ENCODE data around the gene ASF1B.
"Not testable (repeated sequence)": the region's sequence is repeated elsewhere in the genome, so short reads cannot be mapped to it uniquely, and the experiment has no call there.

The ASF1B gene

DNA sequence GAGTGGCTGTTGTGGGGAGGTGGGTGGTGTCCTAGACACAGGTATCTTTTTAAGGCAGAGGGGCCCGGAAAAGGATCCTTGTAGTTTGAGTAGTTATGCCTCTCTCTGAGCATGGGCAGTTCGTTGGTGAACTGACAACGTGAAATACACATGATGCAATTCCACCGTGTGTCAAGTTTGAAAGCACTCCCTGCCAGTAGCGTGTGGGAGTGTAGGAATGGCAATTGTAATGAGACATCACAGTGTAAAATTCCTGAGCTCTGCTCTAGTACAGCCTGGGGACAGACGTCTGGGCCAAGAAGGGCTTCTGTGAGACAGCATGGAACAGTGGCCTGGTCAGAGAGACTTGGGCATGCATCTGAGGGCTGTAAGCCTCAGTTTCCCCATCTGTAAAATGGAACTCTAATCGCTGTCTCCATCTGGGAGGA, 10.4 kb upstream of the ASF1B start:
- Histone ChIP-seq H3K4me3 (ENCODE audit: low read length) (no peak overlapping the region), H3K9me3 (replicated peaks; ENCODE audit: low read length) (no peaks in the 10 kb centered on the region), H3K27me3 (ENCODE audit: control insufficient read depth, insufficient read depth, low read length) (no peaks in the 10 kb centered on the region), H3K36me3 (ENCODE audit: insufficient read depth, low read length) (no peaks in the 10 kb centered on the region), H3K9ac (ENCODE audit: low read depth, low read length) (no peak overlapping the region), H3K4me1 (ENCODE audit: control insufficient read depth, insufficient read depth, low read length) (peaks cover 19% of the 10 kb centered on the region), H3K4me2 (ENCODE audit: low read length) (no peak overlapping the region)

DNA sequence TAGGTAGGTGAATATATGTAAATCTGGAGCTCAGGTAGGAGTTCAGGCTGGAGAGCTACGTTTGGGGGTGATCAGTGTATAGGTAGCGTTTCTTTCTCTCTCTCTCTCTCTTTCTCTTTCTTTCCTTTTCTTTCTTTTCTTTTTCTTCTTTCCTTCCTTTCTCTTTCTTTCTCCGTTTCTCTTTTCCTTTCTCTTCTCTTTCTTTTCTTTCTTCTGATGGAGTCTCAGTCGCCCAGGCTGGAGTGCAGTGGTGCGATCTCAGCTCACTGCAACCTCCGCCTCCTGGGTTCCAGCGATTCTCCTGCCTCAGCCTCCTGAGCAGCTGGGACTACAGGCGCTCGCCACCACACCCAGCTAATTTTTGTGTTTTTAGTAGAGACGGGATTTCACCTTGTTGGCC, 9.8 kb upstream of the ASF1B start:
- H3K36me3 ChIP-seq (ENCODE audit: insufficient read depth, low read length); H3K4me2 ChIP-seq (ENCODE audit: low read length); H3K4me3 ChIP-seq (ENCODE audit: low read length); H3K27me3 ChIP-seq (ENCODE audit: control insufficient read depth, insufficient read depth, low read length); H3K9ac ChIP-seq (ENCODE audit: low read depth, low read length); H3K9me3 ChIP-seq (replicated peaks; ENCODE audit: low read length): not testable (repeated sequence)
- H3K4me1 ChIP-seq (ENCODE audit: control insufficient read depth, insufficient read depth, low read length): peaks cover 19% of the 10 kb centered on the region

- H3K4me2 ChIP-seq (ENCODE audit: low read length): no peak overlapping the region
- no peak overlapping the region for H3K9ac ChIP-seq (ENCODE audit: low read depth, low read length)
- H3K36me3 ChIP-seq (ENCODE audit: insufficient read depth, low read length): no peaks in the 10 kb centered on the region
- H3K4me3 ChIP-seq (ENCODE audit: low read length): no peak overlapping the region
- H3K9me3 ChIP-seq (replicated peaks; ENCODE audit: low read length): no peaks in the 10 kb centered on the region
- peaks cover 19% of the 10 kb centered on the region for H3K4me1 ChIP-seq (ENCODE audit: control insufficient read depth, insufficient read depth, low read length)
- no peaks in the 10 kb centered on the region for H3K27me3 ChIP-seq (ENCODE audit: control insufficient read depth, insufficient read depth, low read length)
These were observed 9.0 kb upstream of the ASF1B start for GRCh38 chr19:14145381-14145780.

- no peaks in the 10 kb centered on the region for H3K27me3 ChIP-seq (ENCODE audit: control insufficient read depth, insufficient read depth, low read length)
- no peaks in the 10 kb centered on the region for H3K36me3 ChIP-seq (ENCODE audit: insufficient read depth, low read length)
- H3K9ac ChIP-seq (ENCODE audit: low read depth, low read length): no peak overlapping the region
- H3K4me1 ChIP-seq (ENCODE audit: control insufficient read depth, insufficient read depth, low read length): peaks cover 24% of the 10 kb centered on the region
- no peaks in the 10 kb centered on the region for H3K9me3 ChIP-seq (replicated peaks; ENCODE audit: low read length)
- no peak overlapping the region for H3K4me3 ChIP-seq (ENCODE audit: low read length)
- H3K4me2 ChIP-seq (ENCODE audit: low read length): no peak overlapping the region
These were observed 6.1 kb upstream of the ASF1B start for GRCh38 chr19:14142262-14143190.

GRCh38 chr19:14141041-14141440, 4.7 kb upstream of the ASF1B start:
- Histone ChIP-seq H3K9ac (ENCODE audit: low read depth, low read length) (no peak overlapping the region), H3K9me3 (replicated peaks; ENCODE audit: low read length) (no peaks in the 10 kb centered on the region), H3K36me3 (ENCODE audit: insufficient read depth, low read length) (no peaks in the 10 kb centered on the region), H3K4me3 (ENCODE audit: low read length) (no peak overlapping the region), H3K4me2 (ENCODE audit: low read length) (no peak overlapping the region), H3K27me3 (ENCODE audit: control insufficient read depth, insufficient read depth, low read length) (no peaks in the 10 kb centered on the region), H3K4me1 (ENCODE audit: control insufficient read depth, insufficient read depth, low read length) (peaks cover 15% of the 10 kb centered on the region)

GRCh38 chr19:14139944-14140343, 3.6 kb upstream of the ASF1B start:
- H3K4me1 ChIP-seq (ENCODE audit: control insufficient read depth, insufficient read depth, low read length): peaks cover 21% of the 10 kb centered on the region
- H3K4me3 ChIP-seq (ENCODE audit: low read length): no peak overlapping the region
- no peaks in the 10 kb centered on the region for H3K27me3 ChIP-seq (ENCODE audit: control insufficient read depth, insufficient read depth, low read length)
- H3K9ac ChIP-seq (ENCODE audit: low read depth, low read length): no peak overlapping the region
- H3K36me3 ChIP-seq (ENCODE audit: insufficient read depth, low read length): no peaks in the 10 kb centered on the region
- no peaks in the 10 kb centered on the region for H3K9me3 ChIP-seq (replicated peaks; ENCODE audit: low read length)
- H3K4me2 ChIP-seq (ENCODE audit: low read length): no peak overlapping the region

DNA sequence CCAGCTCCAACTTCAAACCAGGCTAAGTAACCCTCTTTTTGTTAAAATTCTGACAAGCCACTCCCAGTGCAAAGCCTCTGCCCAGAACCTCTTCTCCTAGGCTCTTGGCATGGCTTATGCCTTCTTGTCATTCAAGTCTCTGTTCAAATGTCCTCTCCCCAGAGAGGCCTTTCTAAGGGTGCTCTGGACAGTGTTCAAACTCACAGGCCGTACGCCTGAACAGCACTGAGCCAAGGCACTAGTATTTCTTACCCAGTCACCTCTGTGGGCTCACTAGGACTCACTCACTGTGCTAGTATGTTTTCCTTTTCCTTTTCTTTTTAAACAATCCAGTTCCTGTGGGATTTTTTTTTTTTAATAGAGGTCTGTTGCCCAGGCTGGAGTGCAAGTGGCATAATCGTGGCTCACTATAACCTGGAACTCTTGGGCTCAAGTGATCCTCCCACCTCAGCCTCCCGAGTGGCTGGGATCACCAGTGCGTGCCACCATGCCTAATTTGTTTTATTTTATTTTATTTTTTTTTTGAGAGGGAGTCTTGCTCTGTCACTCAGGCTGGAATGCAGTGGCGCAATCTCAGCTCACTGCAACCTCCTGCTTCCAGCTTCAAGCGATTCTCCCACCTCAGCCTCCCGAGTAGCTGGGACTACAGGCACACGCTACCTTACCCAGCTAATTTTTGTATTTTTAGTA, 2.3 kb upstream of the ASF1B start:
- Histone ChIP-seq H3K4me3 (ENCODE audit: low read length) (no peak overlapping the region), H3K27me3 (ENCODE audit: control insufficient read depth, insufficient read depth, low read length) (no peaks in the 10 kb centered on the region), H3K9me3 (replicated peaks; ENCODE audit: low read length) (no peaks in the 10 kb centered on the region), H3K36me3 (ENCODE audit: insufficient read depth, low read length) (no peaks in the 10 kb centered on the region), H3K9ac (ENCODE audit: low read depth, low read length) (no peak overlapping the region), H3K4me1 (ENCODE audit: control insufficient read depth, insufficient read depth, low read length) (peaks cover 21% of the 10 kb centered on the region), H3K4me2 (ENCODE audit: low read length) (peak overlapping the region; percentile 34)

- peak overlapping the region; percentile 88 for H3K4me3 ChIP-seq (ENCODE audit: low read length)
- H3K4me2 ChIP-seq (ENCODE audit: low read length): peak overlapping the region; percentile 87
- H3K36me3 ChIP-seq (ENCODE audit: insufficient read depth, low read length): no peaks in the 10 kb centered on the region
- peaks cover 21% of the 10 kb centered on the region for H3K4me1 ChIP-seq (ENCODE audit: control insufficient read depth, insufficient read depth, low read length)
- H3K9me3 ChIP-seq (replicated peaks; ENCODE audit: low read length): no peaks in the 10 kb centered on the region
- peak overlapping the region; percentile 72 for H3K9ac ChIP-seq (ENCODE audit: low read depth, low read length)
- H3K27me3 ChIP-seq (ENCODE audit: control insufficient read depth, insufficient read depth, low read length): no peaks in the 10 kb centered on the region
These were observed 342 bp downstream of the ASF1B start for GRCh38 chr19:14135985-14136508.

- H3K9me3 ChIP-seq (replicated peaks; ENCODE audit: low read length): no peaks in the 10 kb centered on the region
- peak overlapping the region; percentile 88 for H3K4me3 ChIP-seq (ENCODE audit: low read length)
- no peaks in the 10 kb centered on the region for H3K27me3 ChIP-seq (ENCODE audit: control insufficient read depth, insufficient read depth, low read length)
- H3K9ac ChIP-seq (ENCODE audit: low read depth, low read length): peak overlapping the region; percentile 72
- H3K36me3 ChIP-seq (ENCODE audit: insufficient read depth, low read length): no peaks in the 10 kb centered on the region
- H3K4me2 ChIP-seq (ENCODE audit: low read length): peak overlapping the region; percentile 87
- peaks cover 21% of the 10 kb centered on the region for H3K4me1 ChIP-seq (ENCODE audit: control insufficient read depth, insufficient read depth, low read length)
These were observed 1.0 kb downstream of the ASF1B start for GRCh38 chr19:14135355-14135754.

DNA sequence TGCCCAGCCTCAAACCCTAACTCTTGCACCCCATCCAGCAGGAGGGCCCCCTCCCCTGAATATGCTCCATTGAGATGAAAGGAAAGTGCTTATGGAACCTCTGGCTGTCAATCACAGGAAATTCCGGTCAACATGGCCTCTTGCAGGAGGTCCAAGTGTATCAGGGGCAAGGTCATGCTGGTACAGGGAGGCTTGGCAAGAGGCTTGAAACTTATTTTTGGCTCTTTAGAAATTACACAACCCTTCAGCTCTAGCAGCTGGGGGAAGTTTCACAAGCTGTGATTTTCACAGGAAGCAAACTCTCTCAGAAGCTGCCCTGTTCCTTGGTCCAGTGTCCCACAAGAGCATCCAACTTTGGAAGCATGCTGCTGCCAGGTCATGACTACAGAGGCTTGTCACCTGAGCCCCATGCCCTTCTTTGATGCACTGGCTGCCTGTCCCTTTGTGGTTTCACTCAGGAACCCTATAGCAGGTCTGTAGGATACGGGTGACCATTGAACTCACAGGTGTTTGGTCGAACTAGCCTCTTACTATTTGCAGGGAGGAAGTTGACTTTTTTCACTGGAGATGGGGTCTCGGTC, 8.4 kb downstream of the ASF1B start:
- Histone ChIP-seq H3K36me3 (ENCODE audit: insufficient read depth, low read length) (no peaks in the 10 kb centered on the region), H3K27me3 (ENCODE audit: control insufficient read depth, insufficient read depth, low read length) (no peaks in the 10 kb centered on the region), H3K4me2 (ENCODE audit: low read length) (no peak overlapping the region), H3K4me3 (ENCODE audit: low read length) (no peak overlapping the region), H3K9ac (ENCODE audit: low read depth, low read length) (no peak overlapping the region), H3K9me3 (replicated peaks; ENCODE audit: low read length) (no peaks in the 10 kb centered on the region), H3K4me1 (ENCODE audit: control insufficient read depth, insufficient read depth, low read length) (no peaks in the 10 kb centered on the region)

GRCh38 chr19:14127176-14127575, 9.2 kb downstream of the ASF1B start:
- H3K4me2 ChIP-seq (ENCODE audit: low read length): no peak overlapping the region
- no peaks in the 10 kb centered on the region for H3K4me1 ChIP-seq (ENCODE audit: control insufficient read depth, insufficient read depth, low read length)
- H3K9me3 ChIP-seq (replicated peaks; ENCODE audit: low read length): no peaks in the 10 kb centered on the region
- no peaks in the 10 kb centered on the region for H3K36me3 ChIP-seq (ENCODE audit: insufficient read depth, low read length)
- no peaks in the 10 kb centered on the region for H3K27me3 ChIP-seq (ENCODE audit: control insufficient read depth, insufficient read depth, low read length)
- H3K4me3 ChIP-seq (ENCODE audit: low read length): no peak overlapping the region
- H3K9ac ChIP-seq (ENCODE audit: low read depth, low read length): no peak overlapping the region

Data from skeletal muscle satellite cell (primary cell).